SK-N-SH treated with all-trans-retinoic acid at 6 μM for 48 hours (cell line): ENCODE data around the gene SORD.

Experiments used
- CREB5 ChIP-seq: fragments of 250-450 bp; sonication (Bioruptor Pico); IDR thresholded peaks from 2 replicates; pipeline ENCODE4 v1.5.1; 2020; ENCODE audit warnings: low read depth, mild to moderate bottlenecking, moderate library complexity
- CSDC2 ChIP-seq: fragments of 250-450 bp; sonication (Bioruptor Pico); IDR thresholded peaks from 2 replicates; pipeline ENCODE4 v1.5.0; 2020; ENCODE audit warnings: mild to moderate bottlenecking, moderate library complexity
- ESRRG ChIP-seq: fragments of 250-450 bp; sonication (Bioruptor Pico); IDR thresholded peaks from 2 replicates; pipeline ENCODE4 v1.6.1; 2021; ENCODE audit warnings: mild to moderate bottlenecking
- OSR1 ChIP-seq: fragments of 250-450 bp; sonication (Bioruptor Pico); IDR thresholded peaks from 2 replicates; pipeline ENCODE4 v1.8.0; 2022; ENCODE audit warnings: moderate library complexity, mild to moderate bottlenecking, inconsistent platforms
- PATZ1 ChIP-seq: fragments of 250-450 bp; sonication (Bioruptor Pico); IDR thresholded peaks from 2 replicates; pipeline ENCODE4 v1.8.0; 2020; ENCODE audit warnings: mild to moderate bottlenecking, moderate library complexity, borderline replicate concordance
- PPARA ChIP-seq: fragments of 250-450 bp; sonication (Bioruptor Pico); IDR thresholded peaks from 2 replicates; pipeline ENCODE4 v1.5.0; 2020; ENCODE audit warnings: mild to moderate bottlenecking, borderline replicate concordance
- RARB ChIP-seq: fragments of 250-450 bp; sonication (Bioruptor Pico); IDR thresholded peaks from 2 replicates; pipeline ENCODE4 v1.8.0; 2021; ENCODE audit warnings: mild to moderate bottlenecking, moderate library complexity
- TOX ChIP-seq: fragments of 250-450 bp; sonication (Bioruptor Pico); IDR thresholded peaks from 2 replicates; pipeline ENCODE4 v1.8.0; 2021; ENCODE audit warnings: mild to moderate bottlenecking, moderate library complexity, borderline replicate concordance
- ZC3H10 ChIP-seq: fragments of 250-450 bp; sonication (Bioruptor Pico); IDR thresholded peaks from 2 replicates; pipeline ENCODE4 v1.5.1; 2021; ENCODE audit warnings: mild to moderate bottlenecking, moderate library complexity
- ZFP3 ChIP-seq: fragments of 250-450 bp; sonication (Bioruptor Pico); IDR thresholded peaks from 2 replicates; pipeline ENCODE4 v1.5.0; 2020; ENCODE audit warnings: mild to moderate bottlenecking, moderate library complexity
- ZFP30 ChIP-seq: fragments of 450-650 bp; formaldehyde crosslinking; IDR thresholded peaks from 2 replicates; pipeline ENCODE4 v1.5.0; 2022; ENCODE audit warnings: mild to moderate bottlenecking, moderate library complexity
- ZNF8 ChIP-seq: fragments of 450-650 bp; formaldehyde crosslinking; IDR thresholded peaks from 2 replicates; pipeline ENCODE4 v1.5.0; 2020; ENCODE audit warnings: mild to moderate bottlenecking, moderate library complexity

- TF ChIP-seq ZFP30 (CRISPR knock-in tag) = no peak
- TF ChIP-seq PPARA (CRISPR knock-in tag) = no peak
- TF ChIP-seq ZFP3 (CRISPR knock-in tag) = no peak
- TF ChIP-seq CSDC2 = no peak
- no peak for TF ChIP-seq PATZ1
- TF ChIP-seq TOX (CRISPR knock-in tag) = no peak
- no peak for TF ChIP-seq CREB5
- no peak for TF ChIP-seq ZC3H10 (CRISPR knock-in tag)
- TF ChIP-seq RARB = no peak
- TF ChIP-seq ZNF8 (CRISPR knock-in tag) = no peak
- no peak for TF ChIP-seq ESRRG (CRISPR knock-in tag)
- TF ChIP-seq OSR1 (CRISPR knock-in tag) = no peak
These were observed 78.8 kb downstream of the SORD start for GRCh38 chr15:45101749-45102148.
